GM21423 (cell line): ENCODE results near the gene MSL1.

Source experiments
- ATAC-seq: cut with Tn5 transposase; IDR thresholded peaks from one replicate; pipeline ENCODE4 v1.9.1; 2021; ENCODE audit warnings: mild to moderate bottlenecking, moderate library complexity; ENCODE audit not compliant: unreplicated experiment

Gene MSL1

DNA sequence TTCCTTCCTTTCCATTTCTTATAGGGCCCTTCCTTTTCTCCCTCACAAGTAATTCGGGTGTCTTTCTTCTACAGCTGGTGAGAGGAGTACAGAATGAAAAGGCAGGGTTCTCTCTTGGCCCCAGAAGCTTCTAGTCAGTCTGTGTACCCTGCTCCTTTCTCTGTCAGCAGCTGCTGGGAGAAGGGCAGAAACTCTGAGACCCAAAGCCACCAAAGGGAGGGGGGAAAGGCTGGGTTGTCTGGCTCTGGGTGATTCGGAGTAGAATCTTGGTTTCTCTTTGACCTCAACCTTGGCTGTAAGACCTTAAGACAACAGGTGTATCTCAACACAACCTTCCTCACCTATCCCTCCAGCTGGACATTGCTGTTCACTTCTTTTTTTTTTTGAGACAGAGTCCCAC, 18.1 kb upstream of the MSL1 start:
- ATAC-seq, result no peak

DNA sequence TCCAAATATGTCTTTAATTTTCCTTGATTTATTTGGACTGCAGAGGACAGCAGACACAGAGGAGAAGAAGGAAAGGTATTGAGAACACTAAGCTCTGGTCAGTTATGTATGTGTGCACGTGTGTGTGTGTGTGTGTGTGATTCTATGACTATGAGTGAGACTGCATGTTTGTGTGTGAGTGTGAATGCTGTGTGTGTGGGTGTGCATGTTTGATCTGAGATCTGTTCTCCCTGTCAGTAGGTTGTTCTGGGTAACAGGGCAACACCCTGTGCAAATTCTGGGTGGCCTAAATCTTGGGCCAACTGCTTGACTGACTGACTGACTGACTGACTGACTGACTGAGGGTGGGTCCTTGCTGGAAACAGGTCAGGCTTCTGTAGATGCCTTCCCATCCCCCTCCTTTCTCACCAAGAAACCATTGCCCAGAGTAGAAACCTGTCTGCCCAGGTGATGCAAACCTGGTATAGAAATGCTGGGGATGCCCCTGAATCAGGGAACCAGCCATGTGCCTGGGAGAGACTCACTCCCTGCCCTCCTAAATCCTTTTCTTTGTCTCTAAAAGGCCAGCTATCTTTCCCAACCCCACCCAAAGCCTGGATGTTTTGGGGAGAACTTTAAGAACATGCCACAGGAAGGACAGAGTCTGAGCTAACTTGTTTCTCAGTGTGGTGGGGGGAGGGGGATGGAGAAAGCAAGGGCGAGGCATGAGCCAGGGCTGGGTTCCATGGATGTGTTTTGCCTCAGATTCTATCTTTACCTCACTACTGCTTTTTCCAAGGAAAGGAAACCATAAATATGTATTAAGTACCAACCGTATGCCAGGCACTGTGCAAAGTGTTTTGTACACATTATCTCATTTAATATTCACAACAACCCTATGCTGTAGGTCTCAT, 16.9 kb upstream of the MSL1 start:
- ATAC-seq, result no peak

DNA sequence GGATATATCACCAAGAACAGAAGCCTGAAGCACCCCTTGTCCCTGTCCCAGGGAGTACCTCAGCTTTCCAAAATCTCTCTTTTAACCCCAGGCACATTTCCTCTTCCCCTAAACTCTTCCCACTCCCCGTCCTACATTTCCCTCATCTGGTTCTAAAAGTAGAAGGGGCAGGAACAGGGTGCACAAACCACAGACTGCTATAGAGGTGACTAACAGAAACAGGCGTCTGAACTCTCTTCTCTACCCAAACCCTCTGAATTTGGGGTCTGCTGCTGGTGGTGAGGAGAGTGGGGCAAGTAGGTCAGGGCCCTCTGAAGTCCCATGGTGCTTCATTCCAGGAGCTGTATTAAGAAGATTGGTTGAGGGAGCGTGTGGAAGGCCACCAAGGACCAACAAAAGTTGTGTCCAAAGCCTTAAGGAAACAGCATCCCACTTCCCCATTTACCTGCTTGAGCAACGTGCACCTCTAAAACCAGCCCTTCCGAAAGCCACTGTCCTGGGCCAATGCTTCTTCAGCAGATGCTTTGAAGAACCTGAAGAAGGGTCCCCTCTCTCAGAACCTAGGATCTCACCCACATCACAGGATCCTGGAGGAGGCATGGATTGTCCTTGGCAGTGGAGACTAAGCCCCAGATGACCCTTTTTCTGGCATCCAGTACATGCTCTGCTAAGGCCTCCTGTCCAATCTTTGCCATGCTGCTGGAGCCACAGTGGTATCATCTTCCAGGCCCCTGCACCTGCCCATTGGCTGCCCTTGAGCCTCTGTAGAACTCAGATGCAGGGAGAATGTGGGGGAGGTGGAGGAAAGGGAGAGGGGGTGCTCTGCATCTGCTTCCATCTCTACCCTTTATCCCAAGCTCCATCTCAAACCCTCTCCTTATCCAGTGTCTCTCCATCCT, 15.7 kb upstream of the MSL1 start:
- ATAC-seq, result no peak

DNA sequence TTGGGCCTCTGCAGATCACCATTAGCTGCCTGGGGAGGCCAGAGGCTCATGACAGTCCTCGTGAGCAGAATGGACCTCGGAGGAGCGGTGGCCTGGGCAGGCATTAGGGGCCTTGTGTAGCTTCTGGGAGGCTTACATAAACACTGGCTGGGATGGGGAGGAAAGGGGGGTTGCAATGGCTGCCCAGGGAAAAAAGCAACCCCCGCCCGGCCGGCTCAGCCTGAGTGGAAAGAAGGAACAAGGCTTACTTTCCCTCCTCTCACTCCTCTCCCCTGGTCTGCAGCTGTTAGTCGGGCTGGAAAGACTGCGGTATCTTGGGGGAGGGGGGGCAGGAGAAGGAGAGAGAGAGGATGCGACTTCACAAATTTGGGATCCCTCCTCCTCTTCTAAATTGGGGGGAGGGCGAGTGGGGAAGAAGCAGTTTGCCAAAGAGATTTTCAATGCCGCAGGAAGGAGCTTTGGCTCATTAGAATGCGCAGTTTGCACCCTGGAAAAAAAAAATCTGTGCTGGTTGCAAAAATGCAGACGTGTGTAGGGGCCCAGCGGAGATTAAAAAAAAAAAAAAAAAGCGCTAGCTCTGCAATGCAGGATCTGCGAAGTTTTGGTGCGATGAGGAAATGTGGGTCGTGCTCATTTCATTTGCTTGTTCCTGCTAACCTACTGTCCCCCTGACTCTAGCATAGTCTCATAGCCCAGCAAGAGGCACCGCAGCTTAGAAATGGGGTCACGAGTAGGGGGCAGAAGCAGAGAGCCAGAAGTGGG, 14.8 kb upstream of the MSL1 start:
- ATAC-seq, result no peak

DNA sequence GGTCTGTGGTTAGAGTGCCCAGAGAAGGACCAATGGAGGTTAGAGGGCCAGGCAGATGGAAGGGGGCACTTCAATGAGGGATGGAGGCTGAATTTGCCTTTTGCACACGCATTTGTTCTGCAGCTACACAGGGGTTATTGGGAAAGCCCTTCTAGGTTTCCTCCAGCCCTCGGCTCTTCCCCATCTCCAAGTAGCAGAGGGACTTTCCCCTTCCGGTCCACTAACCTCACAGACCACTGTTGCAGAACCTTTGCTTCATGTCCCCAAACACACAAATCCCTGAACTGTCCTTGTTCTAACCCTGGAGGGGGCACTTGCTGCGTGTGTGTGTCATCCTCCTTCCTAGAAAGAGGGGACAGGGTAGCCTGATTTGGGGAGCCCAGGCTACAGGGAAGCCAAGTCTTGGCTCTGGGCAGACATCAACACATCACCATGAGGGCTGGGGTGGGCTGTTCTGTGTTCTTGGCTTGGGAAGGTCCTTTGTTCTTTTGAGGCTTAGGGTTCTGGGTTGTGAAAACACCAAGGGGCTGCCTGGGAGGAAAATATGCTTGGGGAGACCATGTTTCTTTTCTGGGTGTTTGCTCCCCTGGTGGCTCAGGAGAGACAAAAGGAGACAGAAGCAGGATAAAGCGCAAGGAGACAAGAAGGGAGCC, 14.1 kb upstream of the MSL1 start:
- no peak for ATAC-seq

DNA sequence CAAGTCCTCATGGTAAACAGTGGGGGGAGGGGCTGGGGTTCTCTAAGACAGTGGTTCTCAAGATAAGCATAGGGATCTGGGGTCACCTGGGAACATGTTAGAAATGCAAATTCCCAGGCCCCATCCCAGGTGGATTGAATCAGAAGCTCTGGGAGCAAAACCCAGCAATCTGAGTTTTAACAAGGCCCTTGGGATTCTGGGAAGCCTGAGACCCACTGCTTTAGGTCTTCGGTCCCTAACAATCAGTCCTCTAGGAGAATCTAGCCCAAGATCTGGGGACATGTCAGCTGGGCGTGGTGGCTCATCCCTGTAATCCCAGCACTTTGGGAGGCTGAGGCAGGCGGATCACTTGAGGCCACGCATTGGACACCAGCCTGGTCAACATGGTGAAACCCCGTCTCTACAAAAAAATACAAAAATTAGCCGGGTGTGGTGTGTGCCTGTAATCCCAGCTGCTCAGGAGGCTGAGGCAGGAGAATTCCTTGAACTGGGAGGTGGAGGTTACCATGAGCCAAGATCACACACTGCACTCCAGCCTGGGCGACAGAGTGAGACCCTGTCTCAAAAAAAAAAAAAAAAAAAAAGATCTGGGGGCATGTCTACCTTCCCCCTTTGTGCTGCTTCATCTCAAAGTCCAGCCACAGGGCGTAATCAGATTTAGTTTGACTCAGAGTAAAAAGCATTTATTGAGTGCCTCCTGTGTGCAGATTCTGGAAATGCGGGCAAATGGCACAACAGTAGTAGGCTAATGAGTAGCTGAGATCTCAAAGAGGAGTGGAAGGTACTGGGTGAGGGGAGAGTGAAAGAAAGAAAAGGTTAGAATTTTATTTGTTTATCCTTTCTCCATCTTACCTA, 12.6 kb upstream of the MSL1 start:
- no peak for ATAC-seq

DNA sequence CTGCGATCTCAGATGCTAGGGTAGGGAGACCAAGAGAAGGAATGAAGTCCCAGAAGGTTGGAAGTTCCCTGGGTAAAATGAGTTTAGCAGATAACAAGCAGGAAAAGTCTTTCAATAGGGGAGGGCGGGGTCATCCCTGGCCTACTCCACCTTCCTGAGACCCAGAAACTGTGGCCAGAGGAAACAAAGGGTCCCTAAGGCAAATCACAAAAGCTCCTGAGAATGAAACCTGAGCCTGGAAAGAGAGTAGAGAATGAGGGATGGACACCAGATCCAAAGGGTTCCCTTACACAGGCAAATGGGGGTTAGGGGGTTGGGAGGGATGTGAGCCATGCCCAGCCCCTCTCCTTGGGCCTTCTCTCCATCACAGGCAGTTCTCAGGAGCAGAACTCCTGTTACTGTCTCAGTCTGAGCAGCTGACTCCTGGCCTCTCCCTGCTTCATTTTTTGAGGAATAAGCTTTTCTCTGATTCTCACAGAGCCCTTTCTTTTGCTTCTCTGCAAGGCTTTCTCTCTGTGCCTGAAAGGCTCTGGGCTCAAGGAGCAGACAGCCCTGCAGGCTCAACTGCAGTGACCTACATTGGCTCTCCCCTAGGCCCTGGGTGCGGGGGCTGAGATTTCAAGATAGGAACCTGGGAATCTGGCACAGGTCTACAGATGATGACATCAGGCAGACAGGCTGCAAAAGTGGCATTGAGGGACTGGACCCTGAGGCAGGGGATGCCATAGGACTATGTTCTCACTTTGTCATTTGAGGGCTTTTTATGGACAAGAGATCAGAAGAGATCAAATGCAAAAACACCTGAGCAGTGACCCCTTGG, 11.5 kb upstream of the MSL1 start:
- no peak for ATAC-seq

DNA sequence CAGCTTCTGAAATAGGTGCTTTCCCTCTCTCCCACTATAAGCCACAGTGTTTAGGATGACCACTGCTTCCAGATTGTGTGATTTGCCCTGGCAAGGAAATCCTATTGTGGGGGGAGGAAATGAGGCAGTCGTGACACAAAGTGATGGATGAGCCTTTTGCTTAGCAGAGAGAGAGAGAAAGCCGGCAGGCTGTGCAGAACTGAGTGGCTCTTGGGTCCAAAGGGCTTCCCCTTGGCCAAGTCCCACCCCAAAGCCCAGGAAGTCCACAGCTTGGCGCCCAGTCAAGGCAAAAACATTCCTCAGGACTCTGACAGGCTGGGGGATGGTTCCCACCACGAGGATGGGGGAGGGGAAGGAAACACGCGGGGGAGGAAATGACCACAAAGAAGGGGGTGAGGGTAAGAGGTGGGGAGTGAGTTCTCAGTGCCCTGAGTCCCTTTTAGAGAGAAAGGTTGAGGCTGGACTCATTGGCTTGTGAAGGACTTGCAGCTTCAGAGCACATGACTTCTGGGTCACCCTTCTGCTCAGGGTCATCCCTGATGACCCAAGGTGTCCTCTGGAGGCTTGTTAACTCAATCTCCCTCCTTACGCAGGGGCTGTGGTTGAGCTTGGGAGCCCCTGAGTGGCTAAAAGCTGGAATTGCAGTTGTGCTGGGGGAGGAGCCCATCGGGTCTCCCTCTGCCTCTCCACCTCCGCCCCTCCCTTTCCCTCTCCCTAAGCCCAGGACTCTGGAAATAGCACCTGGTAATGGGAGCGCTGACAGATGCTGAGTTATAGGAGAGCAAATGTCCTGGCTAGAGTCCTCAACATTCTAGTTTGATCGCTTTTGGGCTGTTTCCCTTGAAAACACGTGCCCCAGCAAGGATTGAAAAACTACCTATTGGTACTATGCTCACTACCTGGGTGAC, 10.3 kb upstream of the MSL1 start:
- no peak for ATAC-seq

DNA sequence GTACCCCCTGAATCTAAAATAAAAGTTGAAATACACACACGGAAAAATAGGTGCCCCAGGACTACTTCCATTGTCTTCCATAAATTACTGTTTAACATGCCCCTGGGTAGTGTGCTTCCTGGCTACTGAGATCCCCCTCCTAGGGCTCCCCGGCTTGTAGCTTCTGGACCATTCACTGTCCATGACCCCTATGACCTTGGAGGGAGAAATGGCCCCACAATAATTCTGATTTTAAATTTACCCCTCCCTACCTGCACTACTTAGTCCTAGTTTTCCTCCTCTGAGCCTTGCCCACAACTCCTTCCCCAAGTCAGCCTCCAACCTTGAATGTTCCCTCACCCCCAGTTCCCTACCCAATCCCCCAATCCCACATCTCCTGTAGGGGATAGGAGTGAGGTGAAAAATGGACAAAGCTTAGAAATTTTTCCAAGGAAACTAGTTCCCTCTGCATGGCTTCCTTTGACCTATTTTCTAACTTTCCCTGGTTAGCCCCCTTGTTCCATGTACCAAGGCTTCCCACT, 9.5 kb upstream of the MSL1 start:
- no peak for ATAC-seq

DNA sequence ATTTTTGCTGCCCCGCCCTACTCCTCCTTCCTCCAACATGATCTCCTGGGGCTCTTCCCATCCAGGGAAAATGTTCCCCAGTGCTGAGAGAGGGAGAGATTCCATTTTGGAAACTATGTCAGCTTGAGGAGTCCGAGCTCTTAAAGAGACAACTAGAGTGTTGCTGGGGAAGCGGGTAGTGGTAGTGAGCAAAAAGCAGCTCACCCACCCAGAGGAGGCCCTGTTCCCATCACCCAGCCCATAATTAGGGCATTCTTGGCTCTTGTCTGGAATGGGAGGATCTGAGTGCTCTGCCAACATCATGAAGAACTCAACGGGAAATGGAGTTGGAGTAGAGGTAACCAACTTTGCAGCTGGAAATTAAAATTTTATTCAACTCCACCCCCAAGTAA, 9.1 kb upstream of the MSL1 start:
- peak; percentile 9 for ATAC-seq

DNA sequence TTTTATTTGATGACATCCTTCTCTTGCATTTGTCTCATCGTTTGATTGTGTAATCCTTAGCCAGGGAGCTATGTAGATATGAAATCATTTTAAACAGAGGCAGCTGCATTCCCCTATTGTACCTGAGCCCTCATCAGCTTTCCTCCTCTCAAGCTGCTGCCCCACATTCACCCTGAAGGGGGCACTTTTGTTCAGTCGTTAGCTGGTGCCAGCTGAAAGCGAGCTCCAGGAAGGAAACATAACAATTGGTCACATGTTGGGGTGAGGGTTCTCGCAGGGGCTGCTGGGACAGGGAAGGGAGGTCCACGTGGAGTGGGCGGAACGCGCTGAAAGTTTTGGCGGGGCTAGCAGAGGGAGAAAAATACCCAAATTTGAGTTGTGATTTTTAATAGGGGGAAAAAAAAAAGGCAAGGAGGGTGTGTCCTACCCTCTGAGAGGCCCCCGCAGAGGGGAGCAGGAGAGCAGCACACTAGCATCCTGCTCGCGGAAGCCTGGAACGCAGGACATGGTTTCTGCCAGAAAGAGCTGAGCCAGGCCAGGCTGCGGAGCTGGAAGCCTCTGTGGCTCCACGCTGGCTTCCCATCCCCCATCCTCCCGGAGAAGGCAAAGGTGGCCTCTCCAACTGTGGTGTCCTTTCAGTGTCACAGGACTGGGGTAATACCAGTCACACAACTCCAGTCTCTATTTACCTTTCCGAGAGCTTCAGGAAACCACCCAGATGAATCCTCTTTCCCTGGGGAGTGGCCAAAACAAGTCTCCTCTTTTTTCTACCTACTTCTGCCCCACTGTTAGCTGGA, 8.5 kb upstream of the MSL1 start:
- ATAC-seq, result peak; percentile 84

DNA sequence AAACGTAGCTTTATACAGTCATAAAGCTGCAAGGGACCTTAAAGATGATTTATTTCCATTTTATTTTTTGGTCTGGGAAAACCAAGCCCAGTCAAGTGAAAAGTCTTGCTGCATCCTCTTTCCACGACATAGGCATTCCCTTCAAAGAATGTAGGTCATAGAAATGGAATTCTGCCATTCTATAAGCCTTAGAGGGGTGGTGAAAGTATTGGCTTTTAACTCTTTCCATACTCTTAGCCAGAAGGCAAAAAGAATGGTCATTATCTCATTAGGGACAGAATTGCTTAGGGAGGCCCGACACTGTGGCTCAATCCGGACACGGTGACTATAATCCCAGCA, 7.9 kb upstream of the MSL1 start:
- ATAC-seq, result no peak

DNA sequence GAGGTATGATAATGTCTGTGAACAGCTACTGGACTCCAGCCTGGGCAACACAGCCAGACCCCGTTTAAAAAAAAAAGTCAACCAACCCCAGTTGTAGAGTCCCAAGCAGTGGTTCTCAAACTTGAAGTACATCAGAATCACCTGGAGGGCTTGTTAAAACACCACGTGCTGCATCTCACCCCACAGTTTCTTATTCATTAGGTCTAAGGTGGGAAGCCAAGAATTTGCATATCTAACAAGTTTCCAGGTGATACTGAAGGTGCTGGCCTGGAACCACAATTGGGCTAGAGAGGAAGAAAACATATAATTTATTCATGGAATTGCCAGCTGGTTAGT, 6.7 kb upstream of the MSL1 start:
- no peak for ATAC-seq

DNA sequence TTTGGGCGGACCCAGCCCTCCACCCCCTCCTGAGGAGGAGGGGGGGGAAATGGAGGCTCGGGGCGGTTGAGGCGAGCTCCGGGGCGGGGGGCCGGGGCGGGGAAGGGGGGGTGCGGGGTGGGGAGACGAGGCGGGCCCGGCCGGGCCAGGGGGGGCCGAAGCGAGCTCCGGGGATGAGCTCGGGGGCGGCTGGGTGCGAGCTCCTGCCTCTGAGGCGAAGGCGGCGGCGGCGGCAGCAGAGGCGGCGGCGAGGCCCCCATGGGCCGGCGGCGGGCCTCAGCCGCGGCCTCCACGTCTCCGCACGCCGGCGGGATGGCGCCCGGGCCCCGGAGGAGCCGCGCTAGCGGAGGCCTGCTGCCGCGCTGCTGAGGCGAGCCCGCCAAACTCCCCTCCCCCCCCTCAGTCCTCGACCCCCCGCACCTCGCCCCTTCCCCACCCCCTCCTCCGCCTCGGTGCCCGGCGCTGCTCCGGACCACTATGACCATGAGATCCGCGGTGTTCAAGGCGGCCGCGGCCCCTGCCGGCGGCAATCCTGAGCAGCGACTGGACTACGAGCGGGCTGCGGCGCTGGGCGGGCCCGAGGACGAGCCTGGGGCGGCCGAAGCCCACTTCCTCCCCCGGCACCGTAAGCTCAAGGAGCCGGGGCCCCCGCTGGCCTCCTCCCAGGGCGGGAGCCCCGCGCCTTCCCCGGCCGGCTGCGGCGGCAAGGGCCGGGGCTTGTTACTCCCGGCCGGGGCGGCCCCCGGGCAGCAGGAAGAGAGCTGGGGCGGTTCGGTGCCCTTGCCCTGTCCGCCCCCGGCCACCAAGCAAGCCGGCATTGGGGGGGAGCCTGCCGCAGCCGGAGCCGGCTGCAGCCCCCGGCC, 596 bp downstream of the MSL1 start:
- peak; percentile 22 for ATAC-seq

DNA sequence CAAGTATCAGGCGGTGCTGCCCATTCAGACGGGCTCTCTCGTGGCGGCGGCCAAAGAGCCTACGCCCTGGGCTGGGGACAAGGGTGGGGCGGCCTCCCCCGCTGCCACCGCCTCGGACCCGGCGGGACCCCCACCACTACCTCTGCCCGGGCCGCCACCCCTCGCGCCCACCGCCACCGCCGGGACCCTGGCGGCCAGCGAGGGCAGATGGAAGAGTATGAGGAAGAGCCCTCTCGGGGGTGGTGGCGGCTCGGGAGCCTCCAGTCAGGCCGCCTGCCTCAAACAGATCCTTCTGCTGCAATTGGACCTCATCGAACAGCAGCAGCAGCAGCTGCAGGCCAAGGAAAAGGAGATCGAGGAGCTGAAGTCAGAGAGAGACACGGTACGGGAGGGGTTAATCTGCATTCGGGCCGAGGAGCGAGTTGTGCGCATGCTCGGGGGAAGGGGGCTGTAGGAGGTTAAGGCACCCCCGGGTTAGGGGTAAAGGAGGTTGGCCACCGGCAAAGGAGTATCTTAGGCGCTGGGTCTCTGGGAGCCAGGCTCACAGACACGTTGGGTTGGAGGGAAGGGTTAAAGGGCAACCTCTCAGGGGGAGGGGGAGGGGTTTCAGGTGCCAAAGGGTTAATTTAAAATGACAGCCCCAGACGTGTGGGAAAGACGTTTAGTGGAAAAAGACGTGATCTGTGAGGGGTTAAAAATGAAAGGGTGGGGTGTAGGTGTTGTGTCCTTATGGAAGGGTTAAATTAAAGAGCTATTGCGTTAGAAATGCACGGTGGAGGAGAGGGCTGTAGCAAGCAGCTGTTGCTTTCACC, 1.4 kb downstream of the MSL1 start:
- ATAC-seq, result peak; percentile 20

DNA sequence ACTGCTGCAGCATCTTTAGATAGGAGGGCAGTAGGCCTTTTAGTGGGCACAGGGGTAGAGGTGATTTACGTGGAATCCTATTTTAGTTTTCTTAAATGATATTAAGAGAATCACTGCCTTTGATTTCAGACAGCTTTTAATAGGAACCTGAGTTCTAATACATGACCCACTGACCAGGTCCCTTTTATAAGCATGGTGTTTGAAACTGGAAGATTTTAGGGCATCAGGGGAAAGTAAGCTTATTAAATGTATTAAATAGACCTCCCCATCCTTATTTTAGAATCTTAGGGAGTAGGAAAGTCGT, 2.0 kb downstream of the MSL1 start:
- no peak for ATAC-seq
